H1 (cell line): ENCODE data around the gene STIL.

ENCODE experiments used
- BACH1 ChIP-seq: IDR thresholded peaks from 2 replicates; pipeline ENCODE4 v1.6.1; 2012; ENCODE audit warnings: low read length, improper control_type of control experiment
- CHD1 ChIP-seq: IDR thresholded peaks from 2 replicates; pipeline ENCODE4 v1.6.1; 2012; ENCODE audit warnings: low read depth, low read length, improper control_type of control experiment
- CHD2 ChIP-seq: IDR thresholded peaks from 2 replicates; pipeline ENCODE4 v1.6.1; 2012; ENCODE audit warnings: low read length, improper control_type of control experiment
- CTCF ChIP-seq, 3 experiments: IDR thresholded peaks; 1 replicate in 2 of 3; 2 replicates in 1 of 3; pipeline versions ENCODE4 v1.5.1 to v1.6.1; 2011; ENCODE audit warnings: low read length in 3 of 3, mild to moderate bottlenecking in 3 of 3, inconsistent platforms in 2 of 3, low read depth in 1 of 3, moderate library complexity in 1 of 3; ENCODE audit not compliant: insufficient read depth in 1 of 3; ENCODE audit errors: control extremely low read depth in 1 of 3
- FOSL1 ChIP-seq: IDR thresholded peaks from 2 replicates; pipeline ENCODE4 v1.6.1; 2011; ENCODE audit warnings: mild to moderate bottlenecking, low read depth, low read length, moderate library complexity; ENCODE audit not compliant: insufficient read depth
- GTF2F1 ChIP-seq: IDR thresholded peaks from 2 replicates; pipeline ENCODE4 v1.6.1; 2012; ENCODE audit warnings: low read depth, low read length, improper control_type of control experiment, borderline replicate concordance
- HDAC6 ChIP-seq: IDR thresholded peaks from one replicate; pipeline ENCODE4 v1.7.1; 2012; ENCODE audit warnings: low read depth, mild to moderate bottlenecking, inconsistent platforms, low read length, moderate library complexity
- POLR2A ChIP-seq, 2 experiments: IDR thresholded peaks; 1 replicate in 1 of 2; 2 replicates in 1 of 2; pipeline ENCODE4 v1.6.1; 2011; ENCODE audit warnings: low read depth in 2 of 2, low read length in 2 of 2, mild to moderate bottlenecking in 2 of 2; ENCODE audit errors: control extremely low read depth in 1 of 2
- POLR2AphosphoS5 ChIP-seq: IDR thresholded peaks from 2 replicates; pipeline ENCODE4 v1.6.1; 2011; ENCODE audit warnings: low read depth, low read length
- RAD21 ChIP-seq, 2 experiments: IDR thresholded peaks in 1 of 2; conservative IDR thresholded peaks in 1 of 2; 2 replicates each; pipeline ENCODE4 v1.6.1; 2011; ENCODE audit warnings: low read depth in 2 of 2, low read length in 2 of 2, improper control_type of control experiment in 1 of 2, inconsistent platforms in 1 of 2, mild to moderate bottlenecking in 1 of 2, moderate library complexity in 1 of 2
- TAF1 ChIP-seq: IDR thresholded peaks from 2 replicates; pipeline ENCODE4 v1.6.1; 2011; ENCODE audit warnings: mild to moderate bottlenecking, low read depth, low read length
- TAF7 ChIP-seq: optimal IDR thresholded peaks from 2 replicates; pipeline ENCODE3; 2011; ENCODE audit warnings: low read depth, mild to moderate bottlenecking, inconsistent platforms, low read length, moderate library complexity, borderline replicate concordance
- ZNF274 ChIP-seq: IDR thresholded peaks from 2 replicates; pipeline ENCODE4 v1.7.0; 2012; ENCODE audit warnings: low read length, borderline replicate concordance; ENCODE audit errors: extremely low read depth

- no peak for TF ChIP-seq CTCF (IDR thresholded peaks at IDR 0.05; ENCODE audit: control extremely low read depth in 1 of 3, insufficient read depth in 1 of 3, low read depth in 1 of 3, low read length in 3 of 3)
- TF ChIP-seq RAD21 (IDR thresholded peaks at IDR 0.05 in 1 of 2, conservative IDR thresholded peaks at IDR 0.05 in 1 of 2; ENCODE audit: low read depth in 2 of 2, low read length in 2 of 2), result no peak
- TF ChIP-seq POLR2A (IDR thresholded peaks at IDR 0.05; ENCODE audit: control extremely low read depth in 1 of 2, low read depth in 2 of 2, low read length in 2 of 2), result no peak
- no peak for TF ChIP-seq CHD2
- TF ChIP-seq CHD1, result no peak
- no peak for TF ChIP-seq BACH1
- TF ChIP-seq TAF7, result no peak
- TF ChIP-seq HDAC6, result no peak
- TF ChIP-seq TAF1, result no peak
- TF ChIP-seq POLR2AphosphoS5, result no peak
- no peak for TF ChIP-seq FOSL1
- TF ChIP-seq GTF2F1, result no peak
- no peak for TF ChIP-seq ZNF274
These were observed 98.2 kb downstream of the STIL start for GRCh38 chr1:47215713-47216112.
